Mucosa of rectum (tissue), 2 donors: Measurements from ENCODE around the gene UBASH3A.

ENCODE experiments used
- H3K27ac ChIP-seq, 2 donors: one replicate each; pipeline ENCODE4 v1.7.0; 2013; ENCODE audit warnings: inconsistent platforms in 2 of 2, low read depth in 2 of 2, low read length in 2 of 2
- H3K27me3 ChIP-seq, 2 donors: one replicate each; pipeline ENCODE4 v1.7.0; 2013; ENCODE audit warnings: low read length in 2 of 2; ENCODE audit not compliant: control insufficient read depth in 2 of 2, insufficient read depth in 2 of 2
- H3K36me3 ChIP-seq, 2 donors: one replicate each; pipeline ENCODE4 v1.7.0; 2013; ENCODE audit warnings: low read length in 2 of 2; ENCODE audit not compliant: control insufficient read depth in 2 of 2, insufficient read depth in 2 of 2
- H3K4me1 ChIP-seq, 2 donors: one replicate each; pipeline ENCODE4 v1.7.0; 2013; ENCODE audit warnings: low read length in 2 of 2, mild to moderate bottlenecking in 1 of 2; ENCODE audit not compliant: control insufficient read depth in 2 of 2, insufficient read depth in 2 of 2
- H3K4me3 ChIP-seq, 2 donors: one replicate each; pipeline ENCODE4 v1.7.0; 2013; ENCODE audit warnings: low read length in 2 of 2
- H3K9ac ChIP-seq, 2 donors: one replicate each; pipeline ENCODE4 v1.7.0; 2013; ENCODE audit warnings: low read length in 2 of 2, low read depth in 1 of 2, mild to moderate bottlenecking in 1 of 2
- H3K9me3 ChIP-seq, 2 donors: one replicate each; pipeline ENCODE4 v1.7.0; 2013; ENCODE audit warnings: low read length in 2 of 2; ENCODE audit not compliant: control insufficient read depth in 2 of 2
- donor health status: healthy.
- donor health status: Normal muscosa, but diverticular disease.

UBASH3A gene

DNA sequence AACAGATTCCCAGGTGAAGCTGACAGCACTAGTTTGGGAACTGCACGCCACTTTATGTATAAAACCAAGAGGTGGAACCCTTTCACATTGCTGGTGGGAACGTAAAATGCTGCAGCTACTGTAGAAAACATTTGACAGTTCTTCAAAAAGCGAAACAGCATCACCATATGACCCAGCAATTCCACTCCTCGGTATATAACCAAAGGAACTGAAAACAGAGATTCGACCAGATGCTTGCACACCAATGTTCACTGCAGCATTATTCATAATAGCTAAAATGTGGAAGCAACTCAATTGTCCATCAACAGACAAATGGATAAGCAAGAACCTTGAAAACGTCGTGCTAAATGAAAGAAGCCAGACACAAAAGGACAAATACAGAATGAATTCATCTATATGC, 74.8 kb downstream of the UBASH3A start:
- Histone ChIP-seq H3K9me3 (no peaks in the 10 kb centered on the region), H3K27ac (no peak overlapping the region), H3K27me3 (no peaks in the 10 kb centered on the region), H3K4me1 (peaks cover 13 to 20% of the 10 kb centered on the region in 2 donors), H3K9ac (no peak overlapping the region), H3K36me3 (no peaks in the 10 kb centered on the region), H3K4me3 (no peak overlapping the region)

DNA sequence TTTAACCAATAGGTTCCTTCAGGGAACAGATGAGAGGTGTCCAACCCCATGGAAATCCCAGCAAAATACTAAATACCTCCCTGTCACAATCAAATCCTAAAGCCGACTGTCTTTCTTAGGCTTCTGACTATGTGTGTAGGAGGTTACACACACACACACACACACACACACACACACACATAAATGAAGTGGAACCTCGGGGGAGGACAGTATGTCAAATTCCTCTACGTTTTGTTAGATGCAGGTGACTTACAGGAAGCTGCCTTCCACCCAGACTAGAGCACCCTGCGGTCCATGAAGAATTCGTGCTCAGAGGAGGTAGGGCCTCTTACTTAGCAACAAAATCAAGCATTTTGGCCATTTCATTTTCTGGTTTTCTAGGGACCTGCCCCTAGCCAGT, 75.9 kb downstream of the UBASH3A start:
- no peaks in the 10 kb centered on the region for H3K36me3 ChIP-seq
- H3K27me3 ChIP-seq, result no peaks in the 10 kb centered on the region
- no peak overlapping the region for H3K27ac ChIP-seq
- H3K4me3 ChIP-seq, result no peak overlapping the region
- peaks cover 4 to 9% of the 10 kb centered on the region in 2 donors for H3K4me1 ChIP-seq
- no peaks in the 10 kb centered on the region for H3K9me3 ChIP-seq
- no peak overlapping the region for H3K9ac ChIP-seq

- Histone ChIP-seq H3K4me3 (no peak overlapping the region), H3K36me3 (no peaks in the 10 kb centered on the region), H3K4me1 (peaks cover 0 to 3% of the 10 kb centered on the region in 2 donors), H3K9ac (no peak overlapping the region), H3K27me3 (no peaks in the 10 kb centered on the region), H3K27ac (no peak overlapping the region), H3K9me3 (no peaks in the 10 kb centered on the region)
Measured at GRCh38 chr21:42480736-42481135, 77.0 kb downstream of the UBASH3A start.

DNA sequence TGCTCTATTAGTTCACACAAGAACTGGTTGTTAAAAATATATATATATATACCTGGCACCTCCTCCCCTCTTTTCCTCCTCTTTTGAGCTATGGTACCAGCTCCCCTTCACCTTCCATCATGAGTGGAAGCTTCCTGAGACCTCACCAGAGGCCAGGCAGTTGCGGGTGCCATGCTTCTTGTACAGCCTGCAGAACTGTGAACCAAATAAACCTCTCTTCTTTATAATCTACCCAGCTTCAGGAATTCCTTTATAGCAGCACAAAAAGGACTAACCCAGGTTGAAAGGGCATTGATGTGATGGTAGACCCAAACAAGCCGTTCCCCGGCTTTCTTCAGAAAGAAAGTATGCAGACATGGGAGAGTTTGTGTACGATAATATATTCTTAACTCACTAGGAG, 77.5 kb downstream of the UBASH3A start:
- H3K36me3 ChIP-seq, result no peaks in the 10 kb centered on the region
- H3K27me3 ChIP-seq, result no peaks in the 10 kb centered on the region
- no peak overlapping the region for H3K9ac ChIP-seq
- peaks cover 0 to 3% of the 10 kb centered on the region in 2 donors for H3K4me1 ChIP-seq
- H3K9me3 ChIP-seq, result no peaks in the 10 kb centered on the region
- H3K27ac ChIP-seq, result peak overlapping the region in 1 of 2 donors; percentile 41
- H3K4me3 ChIP-seq, result no peak overlapping the region

DNA sequence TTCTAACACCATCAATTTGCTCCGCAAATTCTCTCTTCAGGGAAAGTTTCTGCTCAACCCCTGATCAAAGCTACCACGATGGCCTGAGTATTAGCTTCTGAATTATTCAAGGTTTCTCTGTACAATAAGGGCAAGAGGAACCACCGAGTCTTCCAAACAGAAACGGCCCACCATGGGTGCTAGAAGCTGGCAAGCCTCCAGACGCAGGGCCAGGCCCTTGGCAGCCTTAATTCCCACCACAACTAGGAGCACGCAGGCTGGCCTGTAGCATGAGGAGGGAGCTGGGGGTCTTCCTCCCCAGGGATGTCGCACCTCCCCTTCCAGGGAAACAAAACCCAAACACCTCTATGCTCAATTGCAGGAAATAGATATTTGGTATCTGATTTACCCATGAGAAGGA, 81.3 kb downstream of the UBASH3A start:
- Histone ChIP-seq H3K9ac (no peak overlapping the region), H3K9me3 (no peaks in the 10 kb centered on the region), H3K4me1 (peaks cover 0 to 3% of the 10 kb centered on the region in 2 donors), H3K36me3 (no peaks in the 10 kb centered on the region), H3K27me3 (no peaks in the 10 kb centered on the region), H3K27ac (no peak overlapping the region), H3K4me3 (no peak overlapping the region)

GRCh38 chr21:42486072-42486471, 82.4 kb downstream of the UBASH3A start:
- Histone ChIP-seq H3K9me3 (no peaks in the 10 kb centered on the region), H3K4me1 (peaks cover 4 to 11% of the 10 kb centered on the region in 2 donors), H3K36me3 (no peaks in the 10 kb centered on the region), H3K27me3 (no peaks in the 10 kb centered on the region), H3K27ac (no peak overlapping the region), H3K9ac (no peak overlapping the region), H3K4me3 (no peak overlapping the region)

DNA sequence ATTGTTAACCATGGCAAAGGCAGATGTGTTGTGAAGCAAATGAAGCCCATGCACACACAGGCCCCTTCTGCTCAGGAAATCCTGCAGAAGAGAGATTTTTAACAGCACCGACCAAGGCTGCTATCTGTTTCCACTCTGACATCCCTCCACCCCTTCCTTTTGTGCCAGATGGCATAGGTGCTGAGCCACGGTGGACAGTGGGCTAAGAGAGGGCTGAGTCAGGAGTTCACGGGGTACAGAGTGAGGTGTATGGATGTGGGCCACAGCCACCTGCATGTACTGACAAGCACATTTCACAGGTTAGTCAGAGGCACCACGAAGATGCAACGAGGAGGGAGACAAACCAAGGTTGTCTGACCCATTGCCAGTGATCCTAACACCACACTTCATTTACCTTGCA, 82.8 kb downstream of the UBASH3A start:
- Histone ChIP-seq H3K4me1 (peaks cover 4 to 14% of the 10 kb centered on the region in 2 donors), H3K36me3 (no peaks in the 10 kb centered on the region), H3K27ac (no peak overlapping the region), H3K4me3 (no peak overlapping the region), H3K27me3 (no peaks in the 10 kb centered on the region), H3K9ac (no peak overlapping the region), H3K9me3 (no peaks in the 10 kb centered on the region)

- Histone ChIP-seq H3K36me3 (no peaks in the 10 kb centered on the region), H3K27ac (no peak overlapping the region), H3K4me1 (peaks cover 9 to 29% of the 10 kb centered on the region in 2 donors), H3K9ac (no peak overlapping the region), H3K27me3 (no peaks in the 10 kb centered on the region), H3K4me3 (no peak overlapping the region), H3K9me3 (no peaks in the 10 kb centered on the region)
Measured at GRCh38 chr21:42489006-42489563, 85.4 kb downstream of the UBASH3A start.

GRCh38 chr21:42489991-42490390, 86.3 kb downstream of the UBASH3A start:
- H3K27me3 ChIP-seq, result no peaks in the 10 kb centered on the region
- peak overlapping the region in 1 of 2 donors; percentile 74 for H3K27ac ChIP-seq
- H3K9ac ChIP-seq, result no peak overlapping the region
- peaks cover 10 to 30% of the 10 kb centered on the region in 2 donors for H3K4me1 ChIP-seq
- no peaks in the 10 kb centered on the region for H3K36me3 ChIP-seq
- no peak overlapping the region for H3K4me3 ChIP-seq
- no peaks in the 10 kb centered on the region for H3K9me3 ChIP-seq

DNA sequence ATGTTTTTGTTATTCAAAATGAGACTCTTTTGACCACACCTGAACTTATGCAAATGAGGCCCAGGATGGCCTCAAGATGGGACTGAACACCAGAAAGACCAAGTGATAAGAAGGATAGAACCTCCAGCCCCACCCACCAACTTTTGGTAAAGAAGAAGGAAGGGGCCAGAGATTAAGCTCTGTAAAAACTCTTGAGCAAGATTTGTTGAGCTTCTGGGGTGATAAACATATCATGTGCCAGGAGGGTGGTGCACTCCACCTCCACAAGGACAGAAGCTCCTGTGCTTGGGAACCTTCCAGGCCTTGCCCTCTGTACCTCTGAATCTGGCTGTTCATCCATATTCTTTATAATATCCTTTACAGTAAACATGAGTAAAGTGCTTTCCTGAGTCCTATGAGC, 87.0 kb downstream of the UBASH3A start:
- Histone ChIP-seq H3K36me3 (no peaks in the 10 kb centered on the region), H3K27me3 (no peaks in the 10 kb centered on the region), H3K4me1 (peaks cover 16 to 38% of the 10 kb centered on the region in 2 donors), H3K9ac (no peak overlapping the region), H3K4me3 (no peak overlapping the region), H3K9me3 (no peaks in the 10 kb centered on the region), H3K27ac (peak overlapping the region; percentile 43 to 74)

- H3K27me3 ChIP-seq, result no peaks in the 10 kb centered on the region
- H3K4me3 ChIP-seq, result no peak overlapping the region
- H3K27ac ChIP-seq, result peak overlapping the region; percentile 43 to 74
- no peak overlapping the region for H3K9ac ChIP-seq
- H3K4me1 ChIP-seq, result peaks cover 16 to 40% of the 10 kb centered on the region in 2 donors
- no peaks in the 10 kb centered on the region for H3K36me3 ChIP-seq
- H3K9me3 ChIP-seq, result no peaks in the 10 kb centered on the region
Measured at GRCh38 chr21:42491328-42491727, 87.6 kb downstream of the UBASH3A start.
